ENCODE data around the gene TRAF7. TPM values are rescaled to one million over a fixed set of nuclear protein-coding genes. Genes with fewer than 3 reads are reported as not detected.

TRAF7 gene
- total RNA-seq, 4 donors from 2014 or later: 36.3 to 70.1 (median 56.3) TPM

DNA sequence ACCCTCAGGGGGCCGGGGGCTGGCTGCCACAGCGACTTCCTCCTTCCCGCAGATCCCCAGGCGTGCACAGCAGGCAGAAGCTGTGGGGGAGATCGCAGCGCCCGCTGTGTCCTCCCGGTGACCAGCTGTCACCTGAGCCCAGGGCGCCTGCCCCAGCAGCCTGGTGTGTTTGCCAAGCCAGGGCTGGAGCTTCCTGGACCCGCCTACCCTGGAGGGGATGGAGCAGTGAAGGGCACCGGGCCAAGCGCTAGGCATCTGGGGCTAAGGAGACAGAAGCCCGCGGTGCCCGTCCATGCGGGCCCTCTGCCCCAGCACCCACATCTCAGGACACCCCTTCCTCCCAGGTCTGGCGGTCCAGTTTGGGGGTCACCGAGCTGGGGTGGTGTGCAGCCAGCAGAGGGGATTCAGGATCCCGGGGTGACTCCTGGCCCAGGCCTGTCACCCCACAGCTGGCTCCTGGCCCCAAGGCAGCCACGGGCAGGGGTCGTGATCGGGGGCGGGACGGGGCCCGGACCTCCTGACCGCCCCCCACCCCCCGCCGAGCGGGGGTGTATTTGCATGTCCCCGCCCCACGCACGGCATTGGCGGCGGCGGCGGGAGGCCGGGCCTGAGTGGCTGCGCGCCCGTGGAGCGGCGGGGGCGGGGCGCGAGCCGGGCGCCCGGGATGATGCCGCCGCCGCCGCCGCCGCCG is 7.5 kb upstream of the TRAF7 start, which contains the start of gene RAB26:
RAB26 (plus strand) TSS at position 645 of the 691 bp plus-strand sequence. CDS start 159 bp downstream, outside the sequence.
- H3K36me3 ChIP-seq: peaks cover 0 to 11% of the 10 kb centered on the region in 2 donors
- H3K4me3 ChIP-seq: peak within 1 kb of the TSS; percentile 32 to 55
- TF ChIP-seq POLR2AphosphoS5 (IDR thresholded peaks at IDR 0.05) (no peak), POLR2A (IDR thresholded peaks at IDR 0.05) (no peak)
- ATAC-seq: peak; percentile 86
- no peaks in the 10 kb centered on the region for H3K27me3 ChIP-seq
- peak within 1 kb of the TSS in 3 of 4 donors; percentile 75 to 87 (median 80) for H3K27ac ChIP-seq
- no CpG with 5 or more reads among the region's 55 CpGs for WGBS, 2 donors (ENCODE audit: low coverage in 1 of 2)
- no peaks in the 10 kb centered on the region for H3K9me3 ChIP-seq
- peaks cover 5 to 58% (median 42%) of the 10 kb centered on the region in 3 donors for H3K4me1 ChIP-seq

DNA sequence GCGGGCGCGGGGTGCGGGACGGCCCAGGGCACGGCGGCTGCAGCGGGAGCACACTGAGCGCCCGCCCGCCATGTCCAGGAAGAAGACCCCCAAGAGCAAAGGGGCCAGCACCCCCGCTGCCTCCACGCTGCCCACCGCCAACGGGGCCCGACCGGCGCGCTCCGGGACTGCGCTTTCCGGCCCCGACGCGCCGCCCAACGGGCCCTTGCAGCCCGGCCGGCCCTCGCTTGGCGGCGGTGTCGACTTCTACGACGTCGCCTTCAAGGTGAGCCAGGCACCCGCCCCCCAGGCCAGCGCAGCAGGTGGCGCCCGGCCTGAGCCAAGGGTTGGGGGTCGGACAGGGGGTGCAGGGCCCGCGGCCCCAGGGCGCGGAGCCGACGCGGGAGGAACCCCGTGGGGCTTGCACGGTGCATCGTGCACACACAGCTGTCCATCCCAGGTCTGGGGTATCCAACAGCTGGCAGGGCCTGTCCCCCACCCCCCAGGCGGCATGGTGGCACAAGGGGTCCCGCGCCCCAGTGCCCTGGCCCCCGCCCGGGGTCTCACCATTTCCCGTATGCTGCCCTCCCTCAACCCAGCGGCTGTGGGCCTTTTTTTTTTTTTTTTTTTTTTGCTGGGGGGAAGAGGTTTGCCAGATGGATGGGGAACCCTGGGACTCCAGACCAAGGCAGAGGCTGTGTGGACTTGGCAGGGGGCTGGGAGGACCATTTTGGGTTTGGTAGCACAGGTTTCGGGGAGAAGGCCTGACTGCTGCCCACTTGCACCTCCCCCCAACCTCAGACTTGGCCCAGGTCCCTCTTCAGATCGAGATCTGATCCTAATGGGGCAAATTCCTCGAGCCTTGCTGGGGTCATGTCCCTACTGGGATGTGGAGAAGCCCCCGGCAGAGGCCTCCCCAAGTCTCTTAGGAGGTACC is 6.6 kb upstream of the TRAF7 start:
- Histone ChIP-seq H3K4me3 (peak overlapping the region; percentile 32 to 55), H3K9me3 (no peaks in the 10 kb centered on the region), H3K27ac (peak overlapping the region in 1 of 4 donors; percentile 80), H3K27me3 (no peaks in the 10 kb centered on the region), H3K36me3 (peaks cover 0 to 11% of the 10 kb centered on the region in 2 donors), H3K4me1 (peaks cover 5 to 66% (median 50%) of the 10 kb centered on the region in 3 donors)
- no peak for TF ChIP-seq POLR2AphosphoS5 (IDR thresholded peaks at IDR 0.05)
- TF ChIP-seq, protein P1, sequence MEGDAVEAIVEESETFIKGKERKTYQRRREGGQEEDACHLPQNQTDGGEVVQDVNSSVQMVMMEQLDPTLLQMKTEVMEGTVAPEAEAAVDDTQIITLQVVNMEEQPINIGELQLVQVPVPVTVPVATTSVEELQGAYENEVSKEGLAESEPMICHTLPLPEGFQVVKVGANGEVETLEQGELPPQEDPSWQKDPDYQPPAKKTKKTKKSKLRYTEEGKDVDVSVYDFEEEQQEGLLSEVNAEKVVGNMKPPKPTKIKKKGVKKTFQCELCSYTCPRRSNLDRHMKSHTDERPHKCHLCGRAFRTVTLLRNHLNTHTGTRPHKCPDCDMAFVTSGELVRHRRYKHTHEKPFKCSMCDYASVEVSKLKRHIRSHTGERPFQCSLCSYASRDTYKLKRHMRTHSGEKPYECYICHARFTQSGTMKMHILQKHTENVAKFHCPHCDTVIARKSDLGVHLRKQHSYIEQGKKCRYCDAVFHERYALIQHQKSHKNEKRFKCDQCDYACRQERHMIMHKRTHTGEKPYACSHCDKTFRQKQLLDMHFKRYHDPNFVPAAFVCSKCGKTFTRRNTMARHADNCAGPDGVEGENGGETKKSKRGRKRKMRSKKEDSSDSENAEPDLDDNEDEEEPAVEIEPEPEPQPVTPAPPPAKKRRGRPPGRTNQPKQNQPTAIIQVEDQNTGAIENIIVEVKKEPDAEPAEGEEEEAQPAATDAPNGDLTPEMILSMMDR (IDR thresholded peaks at IDR 0.05): peak in 3 of 4 experiments; percentile 6 to 24 (median 20)
- TF ChIP-seq POLR2A (IDR thresholded peaks at IDR 0.05): no peak
- 0% methylated on average over 3 of the region's 62 CpGs; no CpG with 5 or more reads in 1 of the 2 donors for WGBS, 2 donors (ENCODE audit: low coverage in 1 of 2)
- ATAC-seq: no peak

DNA sequence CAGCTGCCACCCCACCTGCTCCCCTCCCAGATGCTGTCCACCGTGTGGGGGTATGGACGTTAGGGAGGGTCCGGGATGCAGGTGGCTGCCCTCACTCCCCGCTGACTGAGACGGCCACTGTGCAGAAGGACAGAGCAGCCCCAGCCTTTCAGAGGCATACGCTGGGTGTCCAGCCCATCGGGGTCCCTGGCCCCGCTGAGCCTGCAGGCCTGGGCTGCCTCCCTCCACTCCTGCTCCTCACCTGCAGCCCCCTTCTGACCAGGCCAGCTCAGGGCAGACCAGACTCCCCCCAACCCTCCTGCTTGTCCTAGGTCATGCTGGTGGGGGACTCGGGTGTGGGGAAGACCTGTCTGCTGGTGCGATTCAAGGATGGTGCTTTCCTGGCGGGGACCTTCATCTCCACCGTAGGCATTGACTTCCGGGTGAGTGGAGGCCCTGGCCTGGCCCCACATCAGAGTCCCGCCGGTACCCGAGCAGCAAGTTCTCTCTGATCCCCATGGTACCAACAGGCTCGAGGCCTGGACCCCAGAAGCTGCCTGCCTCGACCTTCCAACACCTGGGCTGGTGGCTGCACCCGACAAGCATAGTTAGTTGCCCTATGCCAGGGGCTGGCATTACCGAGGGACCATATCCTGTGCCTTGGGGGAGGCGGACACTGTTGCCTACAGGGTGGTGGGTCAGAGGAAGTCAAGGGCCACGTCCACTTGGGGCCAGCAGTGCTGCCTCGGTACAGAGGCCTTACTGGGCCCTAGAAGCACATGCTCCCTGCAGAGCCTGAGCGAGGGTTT is 5.8 kb upstream of the TRAF7 start:
- ATAC-seq: no peak
- Histone ChIP-seq H3K4me1 (peaks cover 5 to 75% (median 55%) of the 10 kb centered on the region in 3 donors), H3K27me3 (no peaks in the 10 kb centered on the region), H3K9me3 (no peaks in the 10 kb centered on the region), H3K27ac (no peak overlapping the region), H3K36me3 (peaks cover 0 to 11% of the 10 kb centered on the region in 2 donors), H3K4me3 (no peak overlapping the region)
- TF ChIP-seq POLR2A (IDR thresholded peaks at IDR 0.05) (no peak), EP300 (IDR thresholded peaks at IDR 0.05) (no peak), POLR2AphosphoS5 (IDR thresholded peaks at IDR 0.05) (no peak)
- TF ChIP-seq, protein P1 (IDR thresholded peaks at IDR 0.05): no peak
- 78% methylated on average over 3 of the region's 24 CpGs; no CpG with 5 or more reads in 1 of the 2 donors for WGBS, 2 donors (ENCODE audit: low coverage in 1 of 2)

DNA sequence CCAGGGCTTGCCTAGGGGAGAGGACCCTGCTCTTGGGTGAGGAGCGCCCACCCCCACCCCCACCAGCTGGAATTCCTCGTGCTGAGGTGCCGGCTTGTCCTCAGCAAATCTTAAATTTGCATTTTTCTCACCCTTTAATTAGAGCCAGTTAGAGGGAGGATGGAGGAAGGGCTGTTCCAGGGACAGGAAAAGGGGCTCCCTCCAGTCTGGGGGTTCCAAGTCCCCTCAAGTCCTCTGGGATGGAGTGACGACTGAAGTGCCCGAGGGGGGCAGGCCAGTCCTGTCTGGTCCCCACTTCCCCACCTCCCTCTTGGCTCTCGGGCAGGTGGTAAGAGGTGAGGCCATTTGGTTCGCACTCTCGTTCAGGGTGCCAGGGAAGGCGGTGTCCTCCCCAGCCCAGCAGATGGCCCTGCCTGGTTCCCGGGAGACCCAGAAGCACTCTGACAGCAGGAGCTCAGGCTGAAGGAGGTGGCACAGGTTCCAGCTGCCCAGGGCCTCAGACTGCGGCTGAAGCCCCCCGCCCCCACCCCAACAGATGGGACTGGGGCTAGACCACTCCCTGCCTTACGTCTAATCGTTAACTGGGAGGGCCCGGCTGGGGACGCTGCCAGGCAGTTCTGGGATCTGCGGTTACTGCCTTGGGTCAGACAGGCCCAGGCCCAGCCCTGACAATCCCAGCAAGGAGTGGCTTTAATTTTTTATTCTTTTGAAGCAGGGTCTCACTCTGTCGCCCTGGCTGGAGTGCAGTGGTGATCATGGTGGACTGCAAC is 5.0 kb upstream of the TRAF7 start:
- Histone ChIP-seq H3K27me3 (no peaks in the 10 kb centered on the region), H3K27ac (peak overlapping the region in 2 of 4 donors; percentile 31 to 94), H3K9me3 (no peaks in the 10 kb centered on the region), H3K36me3 (peaks cover 0 to 11% of the 10 kb centered on the region in 2 donors), H3K4me1 (peaks cover 5 to 77% (median 55%) of the 10 kb centered on the region in 3 donors), H3K4me3 (no peak overlapping the region)
- no peak for ATAC-seq
- 45% methylated on average over 4 of the region's 18 CpGs; no CpG with 5 or more reads in 1 of the 2 donors for WGBS, 2 donors (ENCODE audit: low coverage in 1 of 2)
- TF ChIP-seq, protein P1 (IDR thresholded peaks at IDR 0.05): no peak
